ENCODE measurements around the gene INSRR.

GRCh38 chr1:156875341-156875615, 16.4 kb upstream of the INSRR start:
- no peak for TF ChIP-seq SIN3A (IDR thresholded peaks at IDR 0.05; ENCODE audit: borderline replicate concordance, insufficient read depth, low read length)
- TF ChIP-seq POLR2AphosphoS5 (IDR thresholded peaks at IDR 0.05; ENCODE audit: low read depth, low read length) = no peak
- TF ChIP-seq, protein P1, sequence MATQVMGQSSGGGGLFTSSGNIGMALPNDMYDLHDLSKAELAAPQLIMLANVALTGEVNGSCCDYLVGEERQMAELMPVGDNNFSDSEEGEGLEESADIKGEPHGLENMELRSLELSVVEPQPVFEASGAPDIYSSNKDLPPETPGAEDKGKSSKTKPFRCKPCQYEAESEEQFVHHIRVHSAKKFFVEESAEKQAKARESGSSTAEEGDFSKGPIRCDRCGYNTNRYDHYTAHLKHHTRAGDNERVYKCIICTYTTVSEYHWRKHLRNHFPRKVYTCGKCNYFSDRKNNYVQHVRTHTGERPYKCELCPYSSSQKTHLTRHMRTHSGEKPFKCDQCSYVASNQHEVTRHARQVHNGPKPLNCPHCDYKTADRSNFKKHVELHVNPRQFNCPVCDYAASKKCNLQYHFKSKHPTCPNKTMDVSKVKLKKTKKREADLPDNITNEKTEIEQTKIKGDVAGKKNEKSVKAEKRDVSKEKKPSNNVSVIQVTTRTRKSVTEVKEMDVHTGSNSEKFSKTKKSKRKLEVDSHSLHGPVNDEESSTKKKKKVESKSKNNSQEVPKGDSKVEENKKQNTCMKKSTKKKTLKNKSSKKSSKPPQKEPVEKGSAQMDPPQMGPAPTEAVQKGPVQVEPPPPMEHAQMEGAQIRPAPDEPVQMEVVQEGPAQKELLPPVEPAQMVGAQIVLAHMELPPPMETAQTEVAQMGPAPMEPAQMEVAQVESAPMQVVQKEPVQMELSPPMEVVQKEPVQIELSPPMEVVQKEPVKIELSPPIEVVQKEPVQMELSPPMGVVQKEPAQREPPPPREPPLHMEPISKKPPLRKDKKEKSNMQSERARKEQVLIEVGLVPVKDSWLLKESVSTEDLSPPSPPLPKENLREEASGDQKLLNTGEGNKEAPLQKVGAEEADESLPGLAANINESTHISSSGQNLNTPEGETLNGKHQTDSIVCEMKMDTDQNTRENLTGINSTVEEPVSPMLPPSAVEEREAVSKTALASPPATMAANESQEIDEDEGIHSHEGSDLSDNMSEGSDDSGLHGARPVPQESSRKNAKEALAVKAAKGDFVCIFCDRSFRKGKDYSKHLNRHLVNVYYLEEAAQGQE (IDR thresholded peaks at IDR 0.05; ENCODE audit: insufficient read depth in 1 of 2, low read depth in 2 of 2, low read length in 2 of 2) = no peak

Measured in PFSK-1 (cell line).